SK-N-SH (cell line): ENCODE measurements around the gene TBX6. TPM values are rescaled to one million over a fixed set of nuclear protein-coding genes. Genes with fewer than 3 reads are reported as not detected.

Source experiments
- CTCF ChIA-PET: fragments of 300-600, 350-600 bp; formaldehyde crosslinking; extraction: SDS; loops from one replicate; lab custom pipeline; 2021; lab: Yijun Ruan, JAX
- POLR2A ChIA-PET: fragments of 350-600 bp; sonication (Branson Sonifier 250); formaldehyde crosslinking; extraction: SDS; loops from one replicate; lab custom pipeline; 2020; ENCODE audit warnings: antibody characterized with exemption, inconsistent platforms; lab: Yijun Ruan, JAX
- DNase-seq: peaks from one replicate; pipeline ENCODE4 v3.0.0; 2012
- H2AFZ ChIP-seq: fragments of 200-600 bp; sonication (generic); 2 replicates; pipeline ENCODE4 v1.8.1; 2016; ENCODE audit warnings: antibody characterized with exemption, mild to moderate bottlenecking, low read depth
- H3F3A ChIP-seq: fragments of 200-600 bp; sonication (generic); replicated peaks from 2 replicates; pipeline ENCODE3; 2016; ENCODE audit warnings: antibody characterized with exemption, mild to moderate bottlenecking; ENCODE audit not compliant: insufficient read depth
- H3K27ac ChIP-seq, 2 experiments: fragments of 200-500 bp in 1 of 2; fragments of 200-600 bp in 1 of 2; sonication (Bioruptor generic) in 1 of 2; sonication (generic), shearing (Covaris generic) in 1 of 2; 2 replicates each; pipeline versions ENCODE4 v1.5.1 to v1.6.1; 2014 to 2016; ENCODE audit warnings: low read depth in 2 of 2, inconsistent platforms in 1 of 2, low read length in 1 of 2, mild to moderate bottlenecking in 1 of 2, mixed read lengths in 1 of 2
- H3K27me3 ChIP-seq: fragments of 200-600 bp; sonication (generic), shearing (Covaris generic); 2 replicates; pipeline ENCODE4 v1.6.1; 2016; ENCODE audit warnings: mixed run types; ENCODE audit not compliant: insufficient read depth
- H3K36me3 ChIP-seq, 2 experiments: fragments of 200-500 bp in 1 of 2; fragments of 200-600 bp in 1 of 2; sonication (Bioruptor generic) in 1 of 2; sonication (generic) in 1 of 2; replicated peaks in 1 of 2; 2 replicates each; pipeline versions ENCODE3 to v1.5.1; 2014 to 2016; ENCODE audit warnings: low read length in 1 of 2, mild to moderate bottlenecking in 1 of 2; ENCODE audit not compliant: insufficient read depth in 2 of 2, control insufficient read depth in 1 of 2
- H3K4me1 ChIP-seq, 2 experiments: fragments of 200-500 bp in 1 of 2; fragments of 200-600 bp in 1 of 2; sonication (Bioruptor generic) in 1 of 2; sonication (generic), shearing (Covaris generic) in 1 of 2; 2 replicates each; pipeline versions ENCODE4 v1.5.1 to v1.6.1; 2014 to 2016; ENCODE audit warnings: low read depth in 1 of 2, low read length in 1 of 2, mixed run types in 1 of 2; ENCODE audit not compliant: insufficient read depth in 2 of 2, control insufficient read depth in 1 of 2
- H3K4me2 ChIP-seq: fragments of 200-600 bp; sonication (generic), shearing (Covaris generic); 2 replicates; pipeline ENCODE4 v1.6.1; 2017; ENCODE audit warnings: mixed run types
- H3K4me3 ChIP-seq, 2 experiments: fragments of 200-500 bp in 1 of 2; fragments of 200-600 bp in 1 of 2; sonication (Bioruptor generic) in 1 of 2; sonication (generic), shearing (Covaris generic) in 1 of 2; 2 replicates each; pipeline versions ENCODE4 v1.5.1 to v1.8.1; 2014 to 2016; ENCODE audit warnings: low read depth in 2 of 2, inconsistent platforms in 1 of 2, low read length in 1 of 2, mild to moderate bottlenecking in 1 of 2, mixed read lengths in 1 of 2, moderate library complexity in 1 of 2
- H3K79me2 ChIP-seq: fragments of 200-600 bp; sonication (generic); 2 replicates; pipeline ENCODE4 v1.8.1; 2017; ENCODE audit warnings: mild to moderate bottlenecking; ENCODE audit not compliant: insufficient read depth
- H3K9ac ChIP-seq: fragments of 200-600 bp; sonication (generic); 2 replicates; pipeline ENCODE4 v1.6.1; 2017; ENCODE audit warnings: mixed run types
- H3K9me2 ChIP-seq: fragments of 200-600 bp; sonication (generic); 2 replicates; pipeline ENCODE4 v1.6.1; 2017; ENCODE audit warnings: mixed run types
- H3K9me3 ChIP-seq: fragments of 200-600 bp; sonication (generic); 2 replicates; pipeline ENCODE4 v1.6.1; 2017; ENCODE audit warnings: mixed run types, mild to moderate bottlenecking, moderate library complexity
- H4K20me1 ChIP-seq: fragments of 200-600 bp; sonication (generic); 2 replicates; pipeline ENCODE4 v1.6.1; 2017; ENCODE audit warnings: mild to moderate bottlenecking, mixed run types; ENCODE audit not compliant: insufficient read depth
- CTCF ChIP-seq: fragments of 200-600 bp; sonication (generic); IDR thresholded peaks from 2 replicates; pipeline ENCODE4 v1.6.1; 2017; ENCODE audit warnings: antibody characterized with exemption, mild to moderate bottlenecking, moderate library complexity
- ELF1 ChIP-seq: IDR thresholded peaks from 2 replicates; pipeline ENCODE4 v1.4.0; 2012
- EP300 ChIP-seq, 2 experiments: IDR thresholded peaks; 2 replicates each; pipeline versions ENCODE4 v1.4.0 to v1.6.1; 2012; ENCODE audit warnings: borderline replicate concordance in 1 of 2, low read depth in 1 of 2, low read length in 1 of 2
- FOXJ3 ChIP-seq: sonication (generic); formaldehyde crosslinking; IDR thresholded peaks from 2 replicates; pipeline ENCODE4 v1.5.1; 2020; ENCODE audit warnings: mild to moderate bottlenecking, missing genetic modification reagents
- MXI1 ChIP-seq: IDR thresholded peaks from 2 replicates; pipeline ENCODE4 v1.6.1; 2012; ENCODE audit warnings: mild to moderate bottlenecking, low read depth, low read length, improper control_type of control experiment
- RAD21 ChIP-seq: IDR thresholded peaks from 2 replicates; pipeline ENCODE4 v1.6.1; 2012; ENCODE audit warnings: mild to moderate bottlenecking, low read length
- RCOR1 ChIP-seq: fragments of 150-350 bp; IDR thresholded peaks from 2 replicates; pipeline ENCODE4 v1.6.1; 2017; ENCODE audit warnings: antibody characterized with exemption, low read length
- REST ChIP-seq: IDR thresholded peaks from 2 replicates; pipeline ENCODE4 v1.6.1; 2012; ENCODE audit warnings: mild to moderate bottlenecking, low read depth, low read length, moderate library complexity
- RFX5 ChIP-seq: IDR thresholded peaks from 2 replicates; pipeline ENCODE4 v1.6.1; 2012; ENCODE audit warnings: mild to moderate bottlenecking, improper control_type of control experiment, low read length
- RXRA ChIP-seq: IDR thresholded peaks from 2 replicates; pipeline ENCODE4 v1.4.0; 2012; ENCODE audit warnings: low read depth, mild to moderate bottlenecking, borderline replicate concordance
- SIN3A ChIP-seq: IDR thresholded peaks from 2 replicates; pipeline ENCODE4 v1.6.1; 2012; ENCODE audit warnings: low read depth, mild to moderate bottlenecking, low read length, moderate library complexity, borderline replicate concordance
- SMC3 ChIP-seq: IDR thresholded peaks from 2 replicates; pipeline ENCODE4 v1.6.1; 2012; ENCODE audit warnings: low read depth, low read length, improper control_type of control experiment
- ZBTB33 ChIP-seq: IDR thresholded peaks from 2 replicates; pipeline ENCODE4 v1.4.0; 2012; ENCODE audit warnings: low read depth, borderline replicate concordance
- WGBS: methylation state at CpG from one replicate; pipeline ENCODE4 v1.1.6; 2017; ENCODE audit warnings: low lambda C conversion rate; 5-methylcytosine and 5-hydroxymethylcytosine counted together
- polyA plus RNA-seq, 3 experiments: library from polyadenylated mRNA; depleted of rRNA; stranded (reverse); fragments of >200 nt; gene quantifications; 2 replicates each; pipeline ENCODE4 v1.2.3, GENCODE V29; 2012

TBX6 gene
- polyA plus RNA-seq, 1 of the 3 experiments (the other 2 are of a cell fraction) = 0.18 TPM

GRCh38 chr16:30121741-30122571 is 30.2 kb upstream of the TBX6 start (continued):
- no peak for TF ChIP-seq RXRA
- no peak for TF ChIP-seq FOXJ3 (CRISPR knock-in tag)
- TF ChIP-seq EP300 (IDR thresholded peaks at IDR 0.05; ENCODE audit: borderline replicate concordance in 1 of 2, low read depth in 1 of 2, low read length in 1 of 2) = no peak
- TF ChIP-seq SIN3A = no peak
- TF ChIP-seq REST = no peak
- no peak for TF ChIP-seq MXI1
- TF ChIP-seq SMC3 = no peak
- TF ChIP-seq, all 33 proteins: peak for 0

- 94% methylated on average over 3 of the region's 3 CpGs for WGBS
These were observed 28.8 kb upstream of the TBX6 start for GRCh38 chr16:30120340-30121105.

More at GRCh38 chr16:30120340-30121105, 28.8 kb upstream of the TBX6 start:
- H4K20me1 ChIP-seq = no peaks in the 10 kb centered on the region
- no peak for DNase-seq
- POLR2A ChIA-PET = interaction anchor here (1.1 kb wide), 1 partner anchor 55 kb away, joined by 3 read pairs; the partner anchor contains the start of gene ALDOA
- H3K27ac ChIP-seq = no peak overlapping the region
- no peak overlapping the region for H3K4me3 ChIP-seq
- H3K79me2 ChIP-seq = no peaks in the 10 kb centered on the region
- H3K9me3 ChIP-seq = no peaks in the 10 kb centered on the region
- no peaks in the 10 kb centered on the region for H3K9me2 ChIP-seq
- CTCF ChIA-PET = interaction anchor here (1.0 to 2.3 kb wide), 3 partner anchors 8 to 28 kb away, joined by 3 to 11 read pairs (median 3); partner anchors contain the start of genes GDPD3 and YPEL3
- no peak overlapping the region for H3K9ac ChIP-seq
- no peak overlapping the region for H3K4me2 ChIP-seq
- H3K27me3 ChIP-seq = no peaks in the 10 kb centered on the region
- peaks cover 9 to 11% of the 10 kb centered on the region in 2 experiments; a peak in 3 of 4 replicates for H3K4me1 ChIP-seq
- H3K36me3 ChIP-seq = peaks cover 0 to 6% of the 10 kb centered on the region in 2 experiments
- TF ChIP-seq FOXJ3 (CRISPR knock-in tag) (no peak), RFX5 (no peak), CTCF (no peak), RCOR1 (no peak), ZBTB33 (no peak), RAD21 (no peak), ELF1 (no peak)
- no peak overlapping the region for H2AFZ ChIP-seq
- H3F3A ChIP-seq = peaks cover 14% of the 10 kb centered on the region
